HG02571 (cell line): ENCODE results near the gene INA.

Experiments
- ATAC-seq: cut with Tn5 transposase; IDR thresholded peaks from one replicate; pipeline ENCODE4 v1.9.1; 2021; ENCODE audit warnings: mild to moderate bottlenecking, moderate library complexity; ENCODE audit not compliant: unreplicated experiment

The INA gene

DNA sequence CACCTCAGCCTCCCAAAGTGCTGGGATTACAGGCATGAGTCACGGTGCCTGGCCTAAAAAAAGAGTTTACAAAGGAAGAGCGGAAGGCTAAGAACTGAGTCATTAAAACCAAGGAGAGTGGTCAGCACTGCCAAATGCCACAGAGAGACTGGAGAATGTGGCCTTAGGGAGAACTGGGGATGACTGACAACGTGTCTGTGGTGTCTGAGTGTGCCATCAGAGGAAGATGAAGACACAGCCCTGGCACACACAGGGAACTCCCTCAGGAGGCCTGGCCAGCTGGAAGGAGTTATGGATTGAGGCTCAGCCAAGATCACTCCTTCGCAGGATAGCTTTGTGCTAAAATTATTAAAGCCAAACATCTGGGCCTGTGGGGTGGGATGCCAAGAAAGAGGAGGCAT lies 3.9 kb upstream of the INA start:
- ATAC-seq, result no peak

DNA sequence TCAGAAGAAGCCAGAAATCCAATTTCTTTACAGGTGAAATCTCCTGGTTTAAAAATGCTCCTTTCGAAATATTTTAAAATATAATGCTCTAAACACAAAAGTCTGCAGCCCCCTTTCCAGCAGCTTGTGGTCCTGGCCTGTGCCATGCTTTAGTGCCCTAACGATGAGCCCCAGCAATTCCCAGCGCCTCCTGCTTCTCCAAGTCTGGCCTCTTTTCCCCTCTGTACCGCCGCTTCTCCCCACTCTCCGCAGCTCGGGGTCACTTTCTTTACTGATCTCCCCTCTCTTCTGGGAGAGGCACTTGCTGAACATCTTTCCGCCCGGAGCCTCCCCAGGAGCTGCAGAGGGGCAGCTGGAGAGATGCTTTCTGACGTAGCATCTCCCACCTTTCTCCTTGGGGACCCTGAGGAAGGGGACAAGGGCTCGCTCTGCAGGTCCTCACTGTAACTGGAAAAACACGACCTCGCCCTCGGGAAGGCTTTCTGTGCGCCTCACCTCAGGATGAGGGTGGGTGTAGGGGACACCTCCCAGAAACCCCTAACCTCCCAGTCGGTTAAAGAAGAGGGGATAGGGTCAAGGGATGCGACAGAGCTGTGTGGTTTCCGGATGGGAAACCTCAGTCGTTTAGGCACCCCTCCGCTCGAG lies 565 bp upstream of the INA start:
- ATAC-seq, result no peak

DNA sequence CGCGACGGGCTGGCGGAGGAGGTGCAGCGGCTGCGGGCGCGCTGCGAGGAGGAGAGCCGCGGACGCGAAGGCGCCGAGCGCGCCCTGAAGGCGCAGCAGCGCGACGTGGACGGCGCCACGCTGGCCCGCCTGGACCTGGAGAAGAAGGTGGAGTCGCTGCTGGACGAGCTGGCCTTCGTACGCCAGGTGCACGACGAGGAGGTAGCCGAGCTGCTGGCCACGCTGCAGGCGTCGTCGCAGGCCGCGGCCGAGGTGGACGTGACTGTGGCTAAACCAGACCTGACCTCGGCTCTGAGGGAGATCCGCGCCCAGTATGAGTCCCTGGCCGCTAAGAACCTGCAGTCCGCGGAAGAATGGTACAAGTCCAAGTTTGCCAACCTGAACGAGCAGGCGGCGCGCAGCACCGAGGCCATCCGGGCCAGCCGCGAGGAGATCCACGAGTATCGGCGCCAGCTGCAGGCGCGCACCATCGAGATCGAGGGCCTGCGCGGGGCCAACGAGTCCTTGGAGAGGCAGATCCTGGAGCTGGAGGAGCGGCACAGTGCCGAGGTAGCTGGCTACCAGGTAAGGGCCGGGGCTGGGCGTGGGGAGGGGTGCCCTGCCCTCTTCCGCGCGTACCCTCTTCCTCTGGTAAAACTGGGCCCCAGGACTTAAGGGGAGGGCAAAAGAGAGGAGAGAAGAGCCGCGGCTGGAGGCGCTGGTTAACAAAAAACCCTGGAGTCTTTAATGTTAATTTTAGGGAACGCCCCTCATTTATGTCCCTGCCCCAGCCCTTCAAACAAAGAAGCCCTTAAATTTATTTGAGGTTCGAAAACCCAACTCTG lies 987 bp downstream of the INA start:
- ATAC-seq, result no peak

DNA sequence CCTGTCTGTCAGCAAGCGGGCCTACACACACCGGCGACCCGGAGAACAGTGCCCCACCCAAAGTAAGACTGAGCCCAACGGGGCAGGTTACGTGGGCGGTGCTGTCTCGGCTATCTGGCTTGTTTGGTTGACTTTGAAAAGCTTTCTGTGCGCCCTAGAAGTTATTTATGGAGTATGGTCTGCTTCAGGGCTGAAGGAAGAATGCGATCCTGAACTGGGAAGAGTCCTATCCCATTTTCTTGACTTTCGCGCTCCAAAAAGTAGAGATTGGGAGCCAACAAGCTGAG lies 1.5 kb downstream of the INA start:
- no peak for ATAC-seq

DNA sequence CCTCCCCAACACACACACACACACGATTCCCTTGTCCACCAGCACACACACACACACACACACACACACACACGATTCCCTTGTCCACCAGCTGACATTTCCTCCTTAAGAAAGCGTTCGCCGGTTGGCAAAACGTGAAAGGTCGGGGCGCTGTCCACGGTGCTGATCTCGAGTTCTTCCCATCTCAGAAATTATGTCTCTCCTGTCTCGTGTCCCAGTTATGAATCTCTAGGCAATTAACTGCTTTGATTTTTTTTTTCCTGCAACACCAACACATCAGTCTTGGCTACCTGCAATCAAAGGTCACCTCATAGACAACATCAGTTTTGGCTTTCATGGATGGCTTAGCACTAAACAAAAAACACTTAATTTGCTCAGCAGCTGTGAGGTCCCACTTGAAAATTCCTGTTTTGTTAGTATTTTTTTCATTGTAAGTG lies 1.9 kb downstream of the INA start:
- no peak for ATAC-seq

DNA sequence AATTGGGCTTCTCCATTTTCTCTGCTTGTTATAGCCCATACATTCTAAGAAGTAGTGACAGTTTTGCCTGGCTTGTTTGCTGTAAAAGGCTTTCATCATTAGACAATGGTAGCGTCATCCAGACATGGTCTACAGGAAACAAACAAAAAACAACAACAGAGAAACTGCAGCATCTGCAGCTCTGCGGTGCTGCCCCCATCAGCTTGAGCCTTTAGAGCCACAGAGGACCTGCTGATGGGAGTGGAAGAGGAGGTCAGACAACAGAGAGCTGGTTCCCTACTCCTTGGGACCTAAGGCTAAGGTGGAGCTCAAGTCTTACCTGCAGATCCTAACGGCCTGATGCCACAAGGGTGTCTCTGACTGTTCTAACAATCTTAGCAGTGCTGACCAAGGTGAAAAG lies 3.1 kb downstream of the INA start:
- no peak for ATAC-seq

DNA sequence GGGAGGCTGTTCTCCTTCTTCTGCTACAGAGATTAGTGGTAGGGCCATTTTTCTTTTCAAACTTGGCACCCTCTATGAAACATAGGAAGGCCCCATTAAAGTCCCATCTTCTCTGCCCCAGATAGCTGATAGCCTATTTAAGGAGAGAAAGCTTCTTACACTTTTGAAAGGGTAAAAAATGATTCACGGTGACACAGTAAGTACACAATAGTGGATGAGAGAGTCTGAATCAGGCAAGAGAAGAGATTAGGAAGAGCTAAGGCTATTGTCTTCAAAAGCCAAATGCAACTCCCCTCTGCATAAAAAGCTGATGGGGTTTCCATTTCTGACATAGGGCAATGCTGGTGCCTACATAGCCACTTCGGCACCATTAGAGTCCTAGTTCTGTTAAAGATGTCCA lies 3.6 kb downstream of the INA start:
- no peak for ATAC-seq

DNA sequence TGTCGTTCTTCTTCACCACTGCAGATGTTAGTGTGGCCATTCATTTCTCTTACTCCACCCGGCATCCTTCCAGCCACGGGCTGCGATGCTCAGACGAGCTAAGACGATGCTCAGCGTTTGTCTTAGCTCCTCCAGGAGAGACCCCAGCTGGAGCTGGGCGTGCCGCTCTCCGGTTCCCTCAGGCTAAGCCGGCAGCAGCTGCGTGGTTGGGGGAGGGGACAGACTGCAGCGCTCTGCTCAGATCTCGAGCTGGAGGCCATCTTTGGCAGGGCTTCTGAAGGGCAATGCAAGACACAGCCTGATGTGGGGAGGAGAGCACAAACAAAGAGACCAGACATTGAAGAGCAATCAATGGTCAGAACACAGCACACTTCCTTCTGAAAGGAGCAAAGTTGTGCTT lies 4.8 kb downstream of the INA start:
- ATAC-seq, result no peak

DNA sequence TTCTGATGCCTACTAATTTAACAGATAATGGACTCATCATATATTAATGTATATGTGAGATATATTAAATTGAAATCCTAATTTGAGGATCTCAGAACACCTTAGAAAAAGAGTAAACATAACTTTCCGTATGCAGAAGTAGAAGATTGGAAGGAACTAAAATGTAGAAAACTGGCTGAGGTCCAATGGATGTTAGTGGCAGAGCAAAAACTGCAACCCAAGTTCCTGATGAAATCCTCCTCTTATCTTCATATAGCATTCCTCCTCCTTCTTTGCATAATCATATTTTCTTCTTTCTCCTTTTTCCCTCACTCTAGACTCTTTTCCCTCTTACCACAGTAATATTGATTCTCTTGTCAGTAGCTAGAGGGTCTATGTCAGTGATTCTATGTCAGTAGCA lies 6.0 kb downstream of the INA start:
- no peak for ATAC-seq

DNA sequence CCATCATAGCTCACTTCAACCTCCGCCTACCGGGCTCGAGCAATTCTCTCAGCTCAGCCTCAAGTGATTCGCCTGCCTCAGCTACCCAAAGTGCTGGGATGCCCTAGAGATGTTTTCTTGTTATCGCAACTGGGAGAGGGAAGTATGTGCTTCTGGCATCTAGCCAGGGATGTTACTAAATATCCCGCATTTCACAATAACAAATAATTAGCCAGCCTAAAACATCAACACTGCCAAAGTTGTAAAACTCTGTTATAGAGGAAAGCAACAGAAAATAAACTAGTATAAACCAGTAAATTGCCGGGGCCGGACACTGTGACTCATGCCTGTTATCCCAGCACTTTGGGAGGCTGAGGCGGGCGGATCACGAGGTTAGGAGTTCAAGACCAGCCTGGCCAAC lies 7.2 kb downstream of the INA start:
- ATAC-seq, result no peak

DNA sequence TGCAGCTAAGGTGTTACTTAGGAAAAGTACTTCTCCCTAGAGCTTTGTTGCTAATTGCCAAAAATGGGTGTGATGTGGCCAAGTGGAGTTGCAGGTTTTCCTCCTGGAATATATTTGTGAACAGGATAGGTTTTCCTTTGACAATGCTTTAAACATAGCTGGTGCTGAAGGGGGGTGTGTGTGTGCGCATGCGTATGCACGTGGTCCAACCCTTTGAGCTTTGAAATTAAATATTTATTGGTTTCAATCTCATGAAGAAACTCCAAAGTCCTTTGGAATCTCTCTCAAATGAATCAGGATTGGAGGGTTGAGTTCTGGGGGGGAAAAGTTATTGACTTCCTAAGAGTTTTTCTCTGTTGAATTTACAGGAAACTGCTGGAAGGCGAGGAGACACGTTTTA lies 11.1 kb downstream of the INA start:
- ATAC-seq, result no peak

DNA sequence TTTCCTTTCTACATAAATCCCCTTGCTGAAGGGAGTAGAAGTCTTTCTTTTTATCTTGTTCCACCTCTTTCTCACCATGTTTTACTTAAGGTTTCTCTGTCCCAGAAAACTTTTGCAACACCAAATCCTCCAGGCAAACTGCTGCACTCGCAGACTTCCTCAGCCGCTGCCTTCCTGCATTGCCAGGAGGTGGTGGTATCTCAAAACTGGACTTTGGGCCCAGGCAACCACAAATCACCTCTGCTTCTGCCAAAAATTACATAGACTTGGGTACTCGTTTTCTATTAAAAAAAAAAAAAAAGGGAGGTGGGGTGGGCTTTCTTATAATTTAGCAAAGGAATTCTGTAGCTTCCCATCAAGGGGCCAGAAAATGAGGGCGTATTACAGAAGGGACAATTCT lies 14.7 kb downstream of the INA start:
- ATAC-seq, result no peak

DNA sequence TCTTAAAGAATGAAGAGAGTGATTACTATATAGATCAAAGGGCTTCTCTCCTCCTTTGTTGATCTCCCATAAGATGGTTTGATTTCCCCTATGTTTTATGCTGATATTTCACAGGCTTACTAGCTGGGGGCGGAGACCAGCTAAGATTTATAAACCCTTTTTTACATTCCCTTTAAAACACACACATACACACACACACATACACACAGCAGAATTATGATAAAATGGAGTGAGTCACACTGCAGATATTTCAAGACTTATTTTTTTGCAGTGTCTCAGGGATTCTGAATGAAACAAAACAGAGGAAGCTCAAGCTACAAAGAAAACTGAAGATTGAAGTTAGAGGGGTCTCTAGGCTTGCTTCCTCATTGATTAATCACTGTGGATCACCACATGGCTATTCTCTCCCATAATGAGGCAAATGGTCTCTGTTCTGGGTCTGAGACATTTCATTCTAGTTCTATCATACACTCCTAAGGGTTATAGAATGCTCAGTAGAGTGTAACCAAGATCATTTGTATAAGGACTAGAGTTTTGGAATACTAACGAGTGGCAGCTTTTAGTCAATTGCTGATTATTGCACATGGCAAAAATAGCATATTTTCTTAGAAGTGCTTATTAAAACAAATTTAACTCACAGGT lies 18.6 kb downstream of the INA start:
- ATAC-seq, result no peak

DNA sequence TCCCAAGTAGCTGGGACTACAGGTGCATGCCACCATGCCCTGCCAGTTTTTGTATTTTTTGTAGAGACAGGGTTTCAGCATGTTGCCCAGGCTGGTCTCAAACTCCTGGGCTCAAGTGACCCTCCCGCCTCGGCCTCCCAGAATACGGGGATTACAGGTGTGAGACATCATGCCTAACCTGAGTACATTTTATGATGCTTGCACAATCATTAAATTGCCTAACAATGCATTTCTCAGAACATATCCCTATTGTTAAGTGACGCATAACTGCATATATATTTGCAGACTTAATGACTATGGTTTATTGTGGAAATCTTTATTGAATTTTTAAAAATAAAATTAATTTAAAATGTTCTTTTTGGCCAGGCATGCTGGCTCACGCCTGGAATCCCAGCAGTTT lies 30.7 kb downstream of the INA start:
- ATAC-seq, result no peak

DNA sequence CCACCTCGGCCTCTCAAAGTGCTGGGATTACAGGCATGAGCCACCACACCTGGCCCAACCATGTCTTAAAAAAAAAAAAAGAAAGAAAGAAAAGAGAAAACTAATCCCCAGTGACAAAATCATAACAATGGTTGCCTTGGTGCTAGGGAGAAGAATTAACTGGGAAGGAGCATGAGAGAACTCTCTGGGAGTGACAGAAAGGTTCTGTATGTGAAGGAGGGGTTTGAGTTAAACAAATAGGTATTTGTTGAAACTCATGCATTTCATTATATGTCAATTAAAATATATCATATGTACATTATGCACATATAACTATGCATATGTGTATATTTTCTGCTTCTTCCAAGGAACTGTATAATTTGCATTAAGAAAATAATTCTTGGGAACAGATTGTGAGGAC lies 33.3 kb downstream of the INA start:
- no peak for ATAC-seq

DNA sequence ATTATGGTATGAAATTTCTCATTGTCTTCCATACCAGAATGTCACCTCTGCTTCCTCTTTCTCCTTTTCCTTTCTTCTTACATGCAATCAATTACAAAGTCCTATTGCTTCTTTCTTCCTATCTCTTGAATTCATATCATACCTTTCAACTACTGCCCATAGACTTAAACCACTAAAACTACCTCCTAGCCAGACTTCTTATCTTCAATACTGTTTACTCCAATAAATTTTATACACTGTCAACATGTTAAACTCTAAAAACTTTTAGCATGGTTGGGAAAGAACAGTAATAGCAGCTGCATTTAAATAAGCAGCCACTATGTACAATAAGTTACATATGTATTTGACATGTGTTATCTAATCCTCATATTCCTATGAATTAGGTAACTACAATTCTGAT lies 39.1 kb downstream of the INA start:
- ATAC-seq, result no peak

DNA sequence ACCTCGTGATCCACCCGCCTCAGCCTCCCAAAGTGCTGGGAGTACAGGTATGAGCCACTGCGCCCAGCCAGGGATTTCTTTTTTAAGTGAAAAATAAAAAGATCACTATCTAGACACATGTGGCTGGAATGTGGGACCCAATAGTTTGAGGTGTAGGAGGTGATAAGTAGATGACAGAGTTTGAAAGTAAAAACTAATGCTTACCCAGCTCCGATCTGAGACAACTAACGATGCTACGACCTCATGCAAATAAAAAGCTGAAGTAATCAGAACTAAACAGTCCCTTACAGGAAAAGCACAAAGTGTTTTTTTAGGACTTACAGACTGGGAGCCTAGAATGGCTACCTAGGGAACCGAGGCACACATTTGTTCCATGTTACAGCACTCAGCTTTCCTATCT lies 51.0 kb downstream of the INA start:
- ATAC-seq, result no peak

DNA sequence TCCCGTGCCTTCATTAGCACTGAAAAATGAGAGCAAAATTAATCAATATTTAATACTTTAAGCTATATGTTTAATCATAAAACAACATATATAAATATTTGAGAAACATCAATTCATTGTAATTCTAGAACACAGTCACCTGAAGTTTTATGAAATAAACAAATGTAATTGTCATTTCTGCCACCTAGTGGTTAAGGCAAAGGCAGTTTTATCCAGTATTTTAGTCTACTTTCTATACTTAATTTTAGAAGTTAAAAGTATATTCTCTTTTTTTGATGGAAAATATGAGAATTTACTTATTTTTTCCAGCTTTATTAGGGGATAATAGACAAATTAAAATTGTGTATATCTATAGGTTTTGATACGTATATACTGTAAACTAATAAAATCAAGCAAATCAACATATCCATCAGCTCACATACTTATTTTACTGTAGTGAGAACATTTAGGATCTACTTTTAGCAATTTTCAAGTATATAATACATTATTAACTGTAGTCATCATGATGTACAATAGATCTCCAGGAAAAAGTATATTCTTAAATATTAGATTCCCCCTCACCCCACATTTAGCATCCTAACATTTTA lies 57.1 kb downstream of the INA start:
- no peak for ATAC-seq

DNA sequence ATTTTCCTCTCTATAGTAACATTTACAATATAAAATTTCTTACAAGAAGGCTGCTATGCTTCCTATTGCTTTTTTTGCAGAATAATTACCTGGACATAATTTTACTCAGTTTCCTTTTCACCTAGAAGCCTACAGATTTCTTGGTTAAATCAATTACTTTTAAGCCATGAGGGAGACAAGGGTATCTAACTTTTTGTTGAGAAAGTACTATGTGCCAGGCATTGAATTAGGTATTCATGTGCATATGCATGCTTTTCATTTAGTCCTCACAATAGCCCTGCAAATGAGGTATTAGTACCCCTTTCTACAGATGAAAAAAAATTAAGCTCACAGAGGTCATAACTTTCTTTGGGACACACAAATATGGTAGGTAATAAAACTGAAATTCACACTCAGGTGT lies 57.6 kb downstream of the INA start:
- no peak for ATAC-seq

DNA sequence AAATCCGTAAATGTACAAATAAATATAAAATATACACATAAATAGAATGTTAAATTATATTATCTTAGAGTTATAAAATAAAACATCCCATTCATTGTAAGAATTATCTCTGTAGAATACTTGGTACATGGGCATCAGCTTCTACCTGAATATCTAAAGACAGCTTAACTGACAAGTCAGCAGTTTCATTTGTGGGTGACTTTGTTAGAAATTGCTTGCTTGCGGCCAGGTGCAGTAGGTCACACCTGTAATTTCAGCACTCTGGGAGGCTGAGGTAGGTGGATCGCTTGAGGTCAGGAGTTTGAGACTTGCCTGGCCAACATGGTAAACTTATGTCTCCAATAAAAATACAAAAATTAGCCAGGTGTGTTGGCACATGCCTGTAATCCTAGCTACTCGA lies 59.4 kb downstream of the INA start:
- no peak for ATAC-seq
